Measurements from ENCODE around the gene MFNG.

GRCh38 chr22:37535159-37535558, 49.0 kb upstream of the MFNG start:
- no peak for TF ChIP-seq CTCF (IDR thresholded peaks at IDR 0.05)
- TF ChIP-seq EP300 (IDR thresholded peaks at IDR 0.05): no peak
- no peak for TF ChIP-seq POLR2A (IDR thresholded peaks at IDR 0.05)

All from upper lobe of left lung (tissue), 4 donors.